OCI-LY7 (cell line): ENCODE measurements around the gene IQCH. TPM values are rescaled to one million over a fixed set of nuclear protein-coding genes. Genes with fewer than 3 reads are reported as not detected.

ENCODE experiments used
- BruUV-seq: library from RNA; stranded (reverse); fragments of 400-500 nt; replicated peaks from 2 replicates; lab custom pipeline; 2021; lab: Mats Ljungman, UMichigan
- CTCF ChIA-PET: fragments of 300-600 bp; sonication (Branson Sonifier 250); formaldehyde crosslinking; loops from one replicate; lab custom pipeline; 2022; ENCODE audit warnings: antibody characterized with exemption; ENCODE audit not compliant: unreplicated experiment; lab: Charles Lee
- POLR2A ChIA-PET: fragments of 300-600 bp; sonication (Branson Sonifier 250); formaldehyde crosslinking; loops from one replicate; lab custom pipeline; 2022; ENCODE audit warnings: antibody characterized with exemption; lab: Charles Lee
- DNase-seq: peaks from one replicate; pipeline ENCODE4 v3.0.0-alpha.2; 2015; ENCODE audit warnings: low spot score
- H2AFZ ChIP-seq: fragments of 200-600 bp; sonication (generic), shearing (Covaris generic); 2 replicates; pipeline ENCODE4 v1.6.1; 2014; ENCODE audit warnings: mild to moderate bottlenecking, antibody characterized with exemption, low read length, moderate library complexity
- H3K27ac ChIP-seq: fragments of 200-600 bp; sonication (generic); 2 replicates; pipeline ENCODE4 v1.5.1; 2014; ENCODE audit warnings: mixed run types, low read depth, mild to moderate bottlenecking, moderate library complexity, low read length, inconsistent platforms; ENCODE audit not compliant: poor library complexity, severe bottlenecking
- H3K36me3 ChIP-seq: fragments of 200-600 bp; sonication (generic); 2 replicates; pipeline ENCODE4 v1.6.1; 2014; ENCODE audit warnings: mild to moderate bottlenecking, antibody characterized with exemption, low read length, moderate library complexity, mixed read lengths; ENCODE audit not compliant: insufficient read depth
- H3K4me1 ChIP-seq: fragments of 200-600 bp; sonication (generic); 2 replicates; pipeline ENCODE4 v1.5.1; 2014; ENCODE audit warnings: mild to moderate bottlenecking, low read length; ENCODE audit not compliant: insufficient read depth, poor library complexity, severe bottlenecking
- H3K4me2 ChIP-seq: fragments of 200-600 bp; sonication (generic); 2 replicates; pipeline ENCODE4 v1.6.1; 2014; ENCODE audit warnings: mild to moderate bottlenecking, low read length
- H3K4me3 ChIP-seq: fragments of 200-600 bp; sonication (generic); 2 replicates; pipeline ENCODE4 v1.5.1; 2014; ENCODE audit warnings: mild to moderate bottlenecking, low read depth, low read length; ENCODE audit not compliant: poor library complexity, severe bottlenecking
- H3K79me2 ChIP-seq: fragments of 200-600 bp; sonication (generic); 2 replicates; pipeline ENCODE4 v1.6.1; 2016; ENCODE audit warnings: low read depth, mild to moderate bottlenecking, low read length, moderate library complexity, mixed read lengths; ENCODE audit not compliant: insufficient read depth
- H3K9me2 ChIP-seq: fragments of 200-600 bp; sonication (generic); 2 replicates; pipeline ENCODE4 v1.6.1; 2016; ENCODE audit warnings: mild to moderate bottlenecking, low read length, mixed read lengths; ENCODE audit not compliant: insufficient read depth
- H3K9me3 ChIP-seq: fragments of 200-600 bp; sonication (generic); 2 replicates; pipeline ENCODE4 v1.6.1; 2014; ENCODE audit warnings: mild to moderate bottlenecking, mixed run types, low read length, mixed read lengths
- H4K20me1 ChIP-seq: fragments of 200-600 bp; sonication (generic); 2 replicates; pipeline ENCODE4 v1.6.1; 2014; ENCODE audit warnings: mild to moderate bottlenecking, antibody characterized with exemption, low read length, moderate library complexity, mixed read lengths; ENCODE audit not compliant: insufficient read depth
- EZH2phosphoT487 ChIP-seq: fragments of 200-600 bp; sonication (generic); IDR thresholded peaks from 2 replicates; pipeline ENCODE4 v1.6.1; 2018; ENCODE audit warnings: low read depth, borderline replicate concordance, mild to moderate bottlenecking, mixed run types, antibody characterized with exemption, low read length, moderate library complexity, mixed read lengths
- intact Hi-C: fragments of 100-400 bp; cut with micrococcal nuclease; formaldehyde crosslinking; loops from one replicate; pipeline ENCODE4 v1.10.0; 2022; ENCODE audit not compliant: unreplicated experiment
- total RNA-seq, 2 experiments: library from RNA; depleted of rRNA in 1 of 2; stranded (reverse); fragments of >200 nt in 1 of 2; shearing (Covaris generic) in 1 of 2; gene quantifications; 2 replicates each; pipeline ENCODE4 v1.2.3, GENCODE V29; 2014 to 2022
- TF ChIP-seq, protein P1 (sequence below): fragments of 200-600 bp; sonication (generic); conservative IDR thresholded peaks from 2 replicates; pipeline ENCODE4 v1.5.1; 2014; ENCODE audit warnings: mild to moderate bottlenecking, antibody characterized with exemption, low read length, moderate library complexity, mixed read lengths

IQCH gene
- total RNA-seq, 2 experiments from 2014 or later: 3.9 to 5.8 TPM

DNA sequence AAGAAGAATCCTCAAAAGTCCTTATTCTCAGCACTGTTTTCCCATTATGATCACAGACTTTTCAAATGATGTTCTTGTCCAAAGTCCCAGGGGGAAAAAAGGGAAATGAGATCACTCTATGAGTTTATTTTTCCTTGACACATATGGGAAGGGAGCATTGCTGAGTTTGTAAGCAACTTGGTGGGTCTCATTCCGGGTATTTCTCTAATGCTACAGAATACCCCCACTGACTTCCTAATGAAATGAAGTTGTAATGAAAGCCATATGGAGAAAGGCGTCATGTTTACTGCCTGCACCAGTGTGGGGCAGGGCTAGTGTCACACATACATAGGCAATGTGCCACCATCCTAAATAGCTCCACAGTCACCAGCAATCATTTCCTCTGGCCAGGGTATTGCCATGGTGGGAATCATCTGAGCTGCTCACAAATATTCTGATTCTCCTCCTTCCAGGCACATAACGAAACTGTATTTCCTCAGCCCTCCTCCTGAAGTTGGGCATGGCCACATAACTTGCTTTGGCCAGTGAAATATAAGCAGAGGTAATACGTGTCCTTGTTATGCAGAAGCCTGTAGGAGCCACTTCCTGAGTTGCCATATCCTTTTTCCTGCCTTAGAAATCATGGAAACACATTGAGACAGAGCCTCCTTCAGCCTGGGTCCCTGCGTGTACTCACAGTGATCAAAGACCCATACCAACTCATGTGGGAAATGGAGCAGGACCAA is 225.4 kb downstream of the IQCH start:
- H3K4me2 ChIP-seq: no peak overlapping the region
- BruUV-seq: no TSS peak
- H4K20me1 ChIP-seq: no peaks in the 10 kb centered on the region
- H3K9me3 ChIP-seq: no peaks in the 10 kb centered on the region
- DNase-seq: no peak
- H2AFZ ChIP-seq: no peak overlapping the region
- POLR2A ChIA-PET: no interaction called here
- no peaks in the 10 kb centered on the region for H3K36me3 ChIP-seq
- no peaks in the 10 kb centered on the region for H3K9me2 ChIP-seq
- no peaks in the 10 kb centered on the region for H3K4me1 ChIP-seq
- H3K4me3 ChIP-seq: no peak overlapping the region
- CTCF ChIA-PET: no interaction called here
- H3K27ac ChIP-seq: no peak overlapping the region
- TF ChIP-seq, protein P1, sequence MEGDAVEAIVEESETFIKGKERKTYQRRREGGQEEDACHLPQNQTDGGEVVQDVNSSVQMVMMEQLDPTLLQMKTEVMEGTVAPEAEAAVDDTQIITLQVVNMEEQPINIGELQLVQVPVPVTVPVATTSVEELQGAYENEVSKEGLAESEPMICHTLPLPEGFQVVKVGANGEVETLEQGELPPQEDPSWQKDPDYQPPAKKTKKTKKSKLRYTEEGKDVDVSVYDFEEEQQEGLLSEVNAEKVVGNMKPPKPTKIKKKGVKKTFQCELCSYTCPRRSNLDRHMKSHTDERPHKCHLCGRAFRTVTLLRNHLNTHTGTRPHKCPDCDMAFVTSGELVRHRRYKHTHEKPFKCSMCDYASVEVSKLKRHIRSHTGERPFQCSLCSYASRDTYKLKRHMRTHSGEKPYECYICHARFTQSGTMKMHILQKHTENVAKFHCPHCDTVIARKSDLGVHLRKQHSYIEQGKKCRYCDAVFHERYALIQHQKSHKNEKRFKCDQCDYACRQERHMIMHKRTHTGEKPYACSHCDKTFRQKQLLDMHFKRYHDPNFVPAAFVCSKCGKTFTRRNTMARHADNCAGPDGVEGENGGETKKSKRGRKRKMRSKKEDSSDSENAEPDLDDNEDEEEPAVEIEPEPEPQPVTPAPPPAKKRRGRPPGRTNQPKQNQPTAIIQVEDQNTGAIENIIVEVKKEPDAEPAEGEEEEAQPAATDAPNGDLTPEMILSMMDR: no peak
- TF ChIP-seq EZH2phosphoT487: no peak
- H3K79me2 ChIP-seq: no peaks in the 10 kb centered on the region
- intact Hi-C loops: no loop called here

DNA sequence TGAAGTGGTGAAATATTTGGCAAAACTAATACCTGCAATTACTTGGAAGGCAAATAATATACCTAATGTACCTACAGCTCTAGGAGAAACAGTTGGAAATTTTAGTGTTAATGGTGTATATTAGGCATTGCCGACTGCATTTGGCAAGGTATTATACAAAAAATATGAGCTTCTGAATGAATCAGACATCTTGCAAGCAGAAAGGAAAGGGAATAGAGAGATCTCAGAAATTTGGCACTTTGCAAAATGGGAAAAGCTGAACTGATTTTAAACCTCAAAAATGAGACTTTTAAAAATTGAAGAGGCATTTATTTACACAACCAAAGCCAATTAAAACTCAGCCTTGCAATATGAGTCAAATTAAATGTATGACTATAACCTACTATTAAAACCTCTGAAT is 226.2 kb downstream of the IQCH start:
- no peaks in the 10 kb centered on the region for H3K9me3 ChIP-seq
- no peak overlapping the region for H2AFZ ChIP-seq
- no peak overlapping the region for H3K27ac ChIP-seq
- H3K9me2 ChIP-seq: no peaks in the 10 kb centered on the region
- no peaks in the 10 kb centered on the region for H3K79me2 ChIP-seq
- BruUV-seq: no TSS peak
- H4K20me1 ChIP-seq: no peaks in the 10 kb centered on the region
- intact Hi-C loops: no loop called here
- TF ChIP-seq, protein P1: no peak
- TF ChIP-seq EZH2phosphoT487: no peak
- H3K4me3 ChIP-seq: no peak overlapping the region
- no peaks in the 10 kb centered on the region for H3K4me1 ChIP-seq
- no peak overlapping the region for H3K4me2 ChIP-seq
- no peak for DNase-seq
- POLR2A ChIA-PET: interaction anchor here (0.7 kb wide), 1 partner anchor 73 kb away, joined by 3 read pairs; no protein-coding TSS in a partner anchor
- H3K36me3 ChIP-seq: no peaks in the 10 kb centered on the region
- CTCF ChIA-PET: no interaction called here

DNA sequence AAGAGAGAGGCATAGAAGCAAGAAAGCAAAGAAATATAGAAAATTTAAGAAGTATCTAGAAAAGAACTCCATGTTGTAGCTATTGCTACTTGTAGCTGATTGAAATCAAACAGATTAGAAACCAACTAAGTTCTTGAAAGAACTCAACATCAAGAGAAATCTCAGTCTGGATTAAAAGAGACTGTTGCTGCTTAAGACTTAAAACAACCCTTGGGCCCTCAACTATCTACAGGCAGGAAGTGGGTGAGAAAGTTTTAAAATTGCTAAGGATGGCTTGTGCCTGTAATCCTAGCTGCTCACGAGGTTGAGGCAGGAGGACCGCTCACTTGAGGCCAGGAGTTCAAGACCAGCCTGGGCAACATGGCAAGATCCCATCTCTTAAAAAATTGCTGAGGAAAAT is 227.1 kb downstream of the IQCH start:
- no peaks in the 10 kb centered on the region for H3K9me2 ChIP-seq
- ChIA-PET POLR2A (no interaction called here), CTCF (no interaction called here)
- no peaks in the 10 kb centered on the region for H3K4me1 ChIP-seq
- no peaks in the 10 kb centered on the region for H3K36me3 ChIP-seq
- intact Hi-C loops: no loop called here
- no peak overlapping the region for H3K4me2 ChIP-seq
- H4K20me1 ChIP-seq: no peaks in the 10 kb centered on the region
- H3K27ac ChIP-seq: no peak overlapping the region
- no peak overlapping the region for H2AFZ ChIP-seq
- TF ChIP-seq EZH2phosphoT487: no peak
- TF ChIP-seq, protein P1: no peak
- DNase-seq: no peak
- no peaks in the 10 kb centered on the region for H3K9me3 ChIP-seq
- no peaks in the 10 kb centered on the region for H3K79me2 ChIP-seq
- no peak overlapping the region for H3K4me3 ChIP-seq
- BruUV-seq: no TSS peak
